Gastroesophageal sphincter (tissue), 2 donors: ENCODE measurements around the gene MIGA1.
"Not testable (repeated sequence)": the region's sequence is repeated elsewhere in the genome, so short reads cannot be mapped to it uniquely, and the experiment has no call there.

Experiments
- POLR2A ChIP-seq, 2 donors: fragments of 450-650 bp; IDR thresholded peaks; one replicate each; pipeline ENCODE4 v1.6.1; 2017; ENCODE audit warnings: antibody characterized with exemption in 2 of 2, mild to moderate bottlenecking in 2 of 2, moderate library complexity in 1 of 2
- POLR2AphosphoS5 ChIP-seq: sonication (generic); formaldehyde crosslinking; IDR thresholded peaks from one replicate; pipeline ENCODE4 v1.6.1; 2017; ENCODE audit warnings: antibody characterized with exemption

- TF ChIP-seq POLR2A (IDR thresholded peaks at IDR 0.05); POLR2AphosphoS5: not testable (repeated sequence)
These were observed 6.8 kb downstream of the MIGA1 start for GRCh38 chr1:77786093-77786741.
